Transverse colon (tissue), 3 donors: ENCODE data around the gene ATP5PF.

Source experiments
- POLR2A ChIP-seq: fragments of 450-650 bp; IDR thresholded peaks from one replicate; pipeline ENCODE4 v1.6.1; 2016; ENCODE audit warnings: antibody characterized with exemption, mild to moderate bottlenecking, moderate library complexity
- TF ChIP-seq, protein P1 (sequence below), 5 experiments: fragments of 200-600 bp in 3 of 5; fragments of 450-650 bp in 2 of 5; sonication (generic) in 3 of 5; IDR thresholded peaks; 1 replicate in 2 of 5; 2 replicates in 3 of 5; pipeline ENCODE4 v1.5.1; 2016 to 2017; ENCODE audit warnings: antibody characterized with exemption in 5 of 5, inconsistent platforms in 3 of 5, mild to moderate bottlenecking in 2 of 5, moderate library complexity in 1 of 5

DNA sequence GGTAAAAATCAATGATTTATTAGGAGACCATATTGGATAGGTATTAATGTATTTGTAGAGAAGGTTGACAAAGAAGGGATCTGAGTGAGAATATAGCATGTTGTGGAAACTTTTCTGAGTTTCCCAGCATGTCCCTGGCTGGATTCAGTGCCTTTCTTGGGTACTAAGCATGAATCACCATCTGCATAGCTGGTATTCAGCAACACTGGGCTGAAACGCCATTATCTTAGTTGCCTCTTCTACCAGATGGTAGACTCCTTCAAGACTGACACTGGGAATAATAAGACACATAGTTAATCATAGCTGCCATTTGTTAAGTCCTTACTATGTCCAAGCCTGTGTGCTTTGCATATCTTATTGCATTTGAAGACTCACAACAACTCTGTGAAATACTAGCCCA lies 45.5 kb downstream of the ATP5PF start:
- TF ChIP-seq, protein P1, sequence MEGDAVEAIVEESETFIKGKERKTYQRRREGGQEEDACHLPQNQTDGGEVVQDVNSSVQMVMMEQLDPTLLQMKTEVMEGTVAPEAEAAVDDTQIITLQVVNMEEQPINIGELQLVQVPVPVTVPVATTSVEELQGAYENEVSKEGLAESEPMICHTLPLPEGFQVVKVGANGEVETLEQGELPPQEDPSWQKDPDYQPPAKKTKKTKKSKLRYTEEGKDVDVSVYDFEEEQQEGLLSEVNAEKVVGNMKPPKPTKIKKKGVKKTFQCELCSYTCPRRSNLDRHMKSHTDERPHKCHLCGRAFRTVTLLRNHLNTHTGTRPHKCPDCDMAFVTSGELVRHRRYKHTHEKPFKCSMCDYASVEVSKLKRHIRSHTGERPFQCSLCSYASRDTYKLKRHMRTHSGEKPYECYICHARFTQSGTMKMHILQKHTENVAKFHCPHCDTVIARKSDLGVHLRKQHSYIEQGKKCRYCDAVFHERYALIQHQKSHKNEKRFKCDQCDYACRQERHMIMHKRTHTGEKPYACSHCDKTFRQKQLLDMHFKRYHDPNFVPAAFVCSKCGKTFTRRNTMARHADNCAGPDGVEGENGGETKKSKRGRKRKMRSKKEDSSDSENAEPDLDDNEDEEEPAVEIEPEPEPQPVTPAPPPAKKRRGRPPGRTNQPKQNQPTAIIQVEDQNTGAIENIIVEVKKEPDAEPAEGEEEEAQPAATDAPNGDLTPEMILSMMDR (IDR thresholded peaks at IDR 0.05): no peak
- no peak for TF ChIP-seq POLR2A
